Measurements from ENCODE around the gene RGCC. TPM values are rescaled to one million over a fixed set of nuclear protein-coding genes. Genes with fewer than 3 reads are reported as not detected.

RGCC gene
- total RNA-seq, 1 donor = 101 TPM

DNA sequence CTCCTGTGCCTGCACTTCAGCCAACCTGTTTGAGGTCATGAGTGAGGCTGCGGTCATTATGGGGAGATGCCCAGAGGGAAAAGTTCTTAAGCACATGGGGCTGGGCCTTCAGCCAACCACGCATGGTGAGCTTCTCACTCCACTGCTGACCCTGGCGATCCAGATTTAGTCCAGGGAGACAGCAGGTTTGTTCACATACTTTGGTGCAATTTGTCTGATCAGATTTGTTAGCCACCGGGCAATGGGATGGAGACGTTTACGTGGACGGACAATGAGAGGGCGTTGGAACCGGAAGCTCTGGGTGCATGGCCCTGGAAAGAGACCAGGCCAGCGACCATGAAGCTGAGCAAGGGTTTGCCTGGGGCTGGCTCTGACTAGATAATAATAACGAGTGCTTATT lies 56.2 kb downstream of the RGCC start:
- H3K4me3 ChIP-seq (ENCODE audit: low read depth, low read length) = no peak overlapping the region
- DNase-seq (ENCODE audit: low read depth) = no peak
- no peak for TF ChIP-seq CTCF (IDR thresholded peaks at IDR 0.05; ENCODE audit: insufficient read depth, low read depth, low read length)

GRCh38 chr13:41514853-41515395 lies 57.6 kb downstream of the RGCC start:
- no peak for TF ChIP-seq CTCF (IDR thresholded peaks at IDR 0.05; ENCODE audit: insufficient read depth, low read depth, low read length)
- DNase-seq (ENCODE audit: low read depth) = no peak
- H3K4me3 ChIP-seq (ENCODE audit: low read depth, low read length) = no peak overlapping the region

GRCh38 chr13:41515491-41516139 lies 58.3 kb downstream of the RGCC start:
- DNase-seq (ENCODE audit: low read depth) = no peak
- H3K4me3 ChIP-seq (ENCODE audit: low read depth, low read length) = no peak overlapping the region
- no peak for TF ChIP-seq CTCF (IDR thresholded peaks at IDR 0.05; ENCODE audit: insufficient read depth, low read depth, low read length)

GRCh38 chr13:41516166-41516565 lies 58.8 kb downstream of the RGCC start:
- TF ChIP-seq CTCF (IDR thresholded peaks at IDR 0.05; ENCODE audit: insufficient read depth, low read depth, low read length) = no peak
- DNase-seq (ENCODE audit: low read depth) = no peak
- H3K4me3 ChIP-seq (ENCODE audit: low read depth, low read length) = no peak overlapping the region

GRCh38 chr13:41516760-41517159 lies 59.4 kb downstream of the RGCC start:
- H3K4me3 ChIP-seq (ENCODE audit: low read depth, low read length) = no peak overlapping the region
- no peak for TF ChIP-seq CTCF (IDR thresholded peaks at IDR 0.05; ENCODE audit: insufficient read depth, low read depth, low read length)
- DNase-seq (ENCODE audit: low read depth) = no peak

DNA sequence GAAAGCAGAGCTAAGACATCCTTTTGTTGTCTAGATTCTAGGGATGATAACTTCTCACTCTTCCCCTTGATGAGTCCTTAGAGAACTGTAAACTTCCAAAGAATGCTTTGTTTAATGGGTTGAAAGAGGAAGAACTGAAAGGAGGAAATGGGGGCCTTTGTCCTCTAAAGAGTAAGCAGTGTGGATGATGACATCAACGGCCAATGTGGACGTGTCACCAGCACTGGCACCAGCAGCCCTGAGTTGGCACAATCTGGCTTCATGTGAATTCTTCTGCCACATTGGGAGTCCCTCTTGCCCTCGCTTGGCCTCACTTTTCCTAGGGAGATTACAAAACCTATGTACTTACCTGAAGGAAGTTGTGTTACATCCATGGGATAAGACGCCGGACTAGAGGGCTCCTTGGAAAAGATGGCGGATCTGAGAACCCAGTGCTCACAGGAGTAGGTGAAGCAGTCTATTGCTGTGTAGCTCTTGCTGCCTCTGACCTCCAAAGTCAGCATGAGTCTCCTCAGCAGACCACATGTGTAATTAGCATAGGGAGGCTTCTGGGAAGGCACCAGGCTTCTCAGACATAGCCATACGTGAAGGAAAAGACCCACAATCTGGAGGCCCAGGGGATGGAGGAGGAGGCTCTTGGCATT lies 62.8 kb downstream of the RGCC start:
- H3K4me3 ChIP-seq (ENCODE audit: low read depth, low read length) = no peak overlapping the region
- no peak for TF ChIP-seq CTCF (IDR thresholded peaks at IDR 0.05; ENCODE audit: insufficient read depth, low read depth, low read length)
- DNase-seq (ENCODE audit: low read depth) = peak; percentile 27

Other genes starting within 250 kb of the RGCC start
- 11.0 and 16.4 TPM in 2 replicates for gene MTRF1, start 194.0 kb upstream of the RGCC start, total RNA-seq
- 14.8 and 24.2 TPM in 2 replicates for gene NAA16, start 146.3 kb upstream of the RGCC start, total RNA-seq

Measured in fibroblast of villous mesenchyme (primary cell).